HL-60 (cell line): Measurements from ENCODE around the gene NYAP1.

Experiments used
- GABPA ChIP-seq: IDR thresholded peaks from 2 replicates; pipeline ENCODE4 v1.6.1; 2012; ENCODE audit warnings: low read depth
- POLR2AphosphoS5 ChIP-seq: IDR thresholded peaks from 2 replicates; pipeline ENCODE4 v1.6.1; 2012; ENCODE audit warnings: low read depth
- SPI1 ChIP-seq: IDR thresholded peaks from 2 replicates; pipeline ENCODE4 v1.6.1; 2012; ENCODE audit warnings: low read depth, mild to moderate bottlenecking, borderline replicate concordance
- TF ChIP-seq, protein P1 (sequence below): IDR thresholded peaks from one replicate; pipeline ENCODE4 v1.5.1; 2011; ENCODE audit warnings: low read length, control low read depth, inconsistent platforms; ENCODE audit not compliant: insufficient read depth
- TF ChIP-seq, protein P2 (sequence below): IDR thresholded peaks from 2 replicates; pipeline ENCODE4 v1.6.1; 2012; ENCODE audit warnings: low read depth; ENCODE audit not compliant: insufficient replicate concordance

DNA sequence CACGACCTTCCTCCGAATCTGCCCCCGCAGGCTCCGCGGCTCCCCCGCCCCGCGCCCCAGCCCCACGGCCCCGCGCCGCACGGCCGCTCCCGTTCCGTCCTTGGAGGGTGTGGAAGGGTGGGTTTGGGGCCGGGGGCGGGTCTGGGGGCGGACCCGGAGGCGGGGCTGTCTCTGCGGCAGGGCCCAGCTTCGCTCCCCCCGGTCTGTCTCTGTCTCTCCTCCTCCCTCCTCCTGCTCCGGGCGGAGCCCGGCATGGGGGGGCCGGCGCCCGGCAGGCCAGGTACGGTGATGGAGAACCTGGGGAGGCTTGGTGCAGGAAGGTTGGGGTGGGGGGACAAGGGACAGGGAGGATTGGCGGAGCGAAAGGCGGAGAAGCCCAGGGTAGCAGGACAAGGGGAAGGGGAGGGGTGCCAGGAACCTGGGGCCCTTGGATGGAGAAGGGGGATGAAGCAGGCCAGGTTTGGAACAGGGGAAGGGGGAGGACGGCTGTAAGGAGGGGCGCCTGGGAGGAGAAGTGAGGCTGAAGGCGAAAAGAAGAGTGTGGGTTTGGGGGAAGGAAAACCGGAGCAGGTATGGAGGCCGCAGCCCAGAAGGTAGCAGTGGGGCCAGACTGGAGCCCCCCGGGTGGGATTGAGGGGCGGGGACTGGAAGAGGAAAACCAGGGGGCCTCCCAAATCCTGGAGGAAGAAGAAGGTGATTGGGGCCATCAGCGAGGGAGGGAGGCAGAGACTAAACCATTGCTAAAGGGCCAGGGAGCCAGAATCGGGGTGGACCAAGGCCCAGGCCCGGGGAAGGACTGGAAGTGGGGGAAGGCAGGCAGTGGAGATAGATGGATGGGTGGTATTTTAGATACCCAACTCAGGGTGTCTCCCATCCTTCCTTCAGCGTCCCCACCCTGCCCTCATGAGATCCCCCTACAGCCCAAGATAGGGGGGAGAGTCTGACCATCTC is at the start of gene NYAP1:
- TF ChIP-seq, protein P1, sequence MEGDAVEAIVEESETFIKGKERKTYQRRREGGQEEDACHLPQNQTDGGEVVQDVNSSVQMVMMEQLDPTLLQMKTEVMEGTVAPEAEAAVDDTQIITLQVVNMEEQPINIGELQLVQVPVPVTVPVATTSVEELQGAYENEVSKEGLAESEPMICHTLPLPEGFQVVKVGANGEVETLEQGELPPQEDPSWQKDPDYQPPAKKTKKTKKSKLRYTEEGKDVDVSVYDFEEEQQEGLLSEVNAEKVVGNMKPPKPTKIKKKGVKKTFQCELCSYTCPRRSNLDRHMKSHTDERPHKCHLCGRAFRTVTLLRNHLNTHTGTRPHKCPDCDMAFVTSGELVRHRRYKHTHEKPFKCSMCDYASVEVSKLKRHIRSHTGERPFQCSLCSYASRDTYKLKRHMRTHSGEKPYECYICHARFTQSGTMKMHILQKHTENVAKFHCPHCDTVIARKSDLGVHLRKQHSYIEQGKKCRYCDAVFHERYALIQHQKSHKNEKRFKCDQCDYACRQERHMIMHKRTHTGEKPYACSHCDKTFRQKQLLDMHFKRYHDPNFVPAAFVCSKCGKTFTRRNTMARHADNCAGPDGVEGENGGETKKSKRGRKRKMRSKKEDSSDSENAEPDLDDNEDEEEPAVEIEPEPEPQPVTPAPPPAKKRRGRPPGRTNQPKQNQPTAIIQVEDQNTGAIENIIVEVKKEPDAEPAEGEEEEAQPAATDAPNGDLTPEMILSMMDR = no peak
- no peak for TF ChIP-seq POLR2AphosphoS5
- TF ChIP-seq, protein P2, sequence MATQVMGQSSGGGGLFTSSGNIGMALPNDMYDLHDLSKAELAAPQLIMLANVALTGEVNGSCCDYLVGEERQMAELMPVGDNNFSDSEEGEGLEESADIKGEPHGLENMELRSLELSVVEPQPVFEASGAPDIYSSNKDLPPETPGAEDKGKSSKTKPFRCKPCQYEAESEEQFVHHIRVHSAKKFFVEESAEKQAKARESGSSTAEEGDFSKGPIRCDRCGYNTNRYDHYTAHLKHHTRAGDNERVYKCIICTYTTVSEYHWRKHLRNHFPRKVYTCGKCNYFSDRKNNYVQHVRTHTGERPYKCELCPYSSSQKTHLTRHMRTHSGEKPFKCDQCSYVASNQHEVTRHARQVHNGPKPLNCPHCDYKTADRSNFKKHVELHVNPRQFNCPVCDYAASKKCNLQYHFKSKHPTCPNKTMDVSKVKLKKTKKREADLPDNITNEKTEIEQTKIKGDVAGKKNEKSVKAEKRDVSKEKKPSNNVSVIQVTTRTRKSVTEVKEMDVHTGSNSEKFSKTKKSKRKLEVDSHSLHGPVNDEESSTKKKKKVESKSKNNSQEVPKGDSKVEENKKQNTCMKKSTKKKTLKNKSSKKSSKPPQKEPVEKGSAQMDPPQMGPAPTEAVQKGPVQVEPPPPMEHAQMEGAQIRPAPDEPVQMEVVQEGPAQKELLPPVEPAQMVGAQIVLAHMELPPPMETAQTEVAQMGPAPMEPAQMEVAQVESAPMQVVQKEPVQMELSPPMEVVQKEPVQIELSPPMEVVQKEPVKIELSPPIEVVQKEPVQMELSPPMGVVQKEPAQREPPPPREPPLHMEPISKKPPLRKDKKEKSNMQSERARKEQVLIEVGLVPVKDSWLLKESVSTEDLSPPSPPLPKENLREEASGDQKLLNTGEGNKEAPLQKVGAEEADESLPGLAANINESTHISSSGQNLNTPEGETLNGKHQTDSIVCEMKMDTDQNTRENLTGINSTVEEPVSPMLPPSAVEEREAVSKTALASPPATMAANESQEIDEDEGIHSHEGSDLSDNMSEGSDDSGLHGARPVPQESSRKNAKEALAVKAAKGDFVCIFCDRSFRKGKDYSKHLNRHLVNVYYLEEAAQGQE = no peak
- TF ChIP-seq GABPA = no peak
- no peak for TF ChIP-seq SPI1
